MM.1S (cell line): ENCODE results near the gene TEX9.

Source experiments
- DNase-seq: peaks from one replicate; pipeline ENCODE4 v3.0.0-alpha.2; 2015
- H2AFZ ChIP-seq: fragments of 300-600 bp; sonication (generic); 2 replicates; pipeline ENCODE4 v1.6.0; 2016; ENCODE audit warnings: antibody characterized with exemption, low read length
- H3F3A ChIP-seq: fragments of 300-600 bp; sonication (generic); 2 replicates; pipeline ENCODE4 v1.6.1; 2016; ENCODE audit warnings: mild to moderate bottlenecking, antibody characterized with exemption, low read length, moderate library complexity, mixed read lengths; ENCODE audit not compliant: insufficient read depth
- H3K27ac ChIP-seq: fragments of 300-600 bp; sonication (generic); 2 replicates; pipeline ENCODE4 v1.5.1; 2016; ENCODE audit warnings: mild to moderate bottlenecking, low read length
- H3K27me3 ChIP-seq: fragments of 300-600 bp; sonication (generic); replicated peaks from 2 replicates; pipeline ENCODE4 v1.6.0; 2016; ENCODE audit warnings: low read length; ENCODE audit not compliant: insufficient read depth
- H3K36me3 ChIP-seq: fragments of 300-600 bp; sonication (generic); replicated peaks from 2 replicates; pipeline ENCODE4 v1.6.1; 2016; ENCODE audit warnings: mild to moderate bottlenecking, low read length, mixed read lengths; ENCODE audit not compliant: insufficient read depth
- H3K4me1 ChIP-seq: fragments of 300-600 bp; sonication (generic); 2 replicates; pipeline ENCODE4 v1.6.1; 2016; ENCODE audit warnings: low read length, mixed read lengths
- H3K4me2 ChIP-seq: fragments of 300-600 bp; sonication (generic); 2 replicates; pipeline ENCODE4 v1.6.0; 2016; ENCODE audit warnings: low read depth, low read length
- H3K4me3 ChIP-seq: fragments of 300-600 bp; sonication (generic); 2 replicates; pipeline ENCODE4 v1.5.1; 2016; ENCODE audit warnings: low read length, mixed read lengths
- H3K79me2 ChIP-seq: fragments of 300-600 bp; sonication (generic); 2 replicates; pipeline ENCODE4 v1.6.1; 2016; ENCODE audit warnings: mixed run types, low read length, mixed read lengths
- H3K9ac ChIP-seq: fragments of 300-600 bp; sonication (generic); 2 replicates; pipeline ENCODE4 v1.6.1; 2016; ENCODE audit warnings: low read length, mixed read lengths
- H3K9me2 ChIP-seq: fragments of 300-600 bp; sonication (generic); replicated peaks from 2 replicates; pipeline ENCODE4 v1.6.1; 2016; ENCODE audit warnings: mild to moderate bottlenecking, low read length, mixed read lengths; ENCODE audit not compliant: insufficient read depth
- H3K9me3 ChIP-seq: fragments of 300-600 bp; sonication (generic); replicated peaks from 2 replicates; pipeline ENCODE4 v1.6.1; 2016; ENCODE audit warnings: mild to moderate bottlenecking, low read length, mixed read lengths; ENCODE audit not compliant: insufficient read depth
- H4K20me1 ChIP-seq: fragments of 300-600 bp; sonication (generic); 2 replicates; pipeline ENCODE4 v1.6.1; 2016; ENCODE audit warnings: mild to moderate bottlenecking, low read length, moderate library complexity, mixed read lengths; ENCODE audit not compliant: insufficient read depth
- EZH2 ChIP-seq: fragments of 300-600 bp; sonication (generic); optimal IDR thresholded peaks from 2 replicates; pipeline ENCODE3; 2017; ENCODE audit warnings: low read depth, mild to moderate bottlenecking, antibody characterized with exemption, low read length, mixed read lengths
- EZH2phosphoT487 ChIP-seq: fragments of 300-600 bp; sonication (generic); IDR thresholded peaks from 2 replicates; pipeline ENCODE4 v1.6.1; 2018; ENCODE audit warnings: antibody characterized with exemption, low read length
- TF ChIP-seq, protein P1 (sequence below): fragments of 300-600 bp; sonication (generic); IDR thresholded peaks from 2 replicates; pipeline ENCODE4 v1.5.1; 2016; ENCODE audit warnings: antibody characterized with exemption, low read length, mixed read lengths

TEX9 gene

DNA sequence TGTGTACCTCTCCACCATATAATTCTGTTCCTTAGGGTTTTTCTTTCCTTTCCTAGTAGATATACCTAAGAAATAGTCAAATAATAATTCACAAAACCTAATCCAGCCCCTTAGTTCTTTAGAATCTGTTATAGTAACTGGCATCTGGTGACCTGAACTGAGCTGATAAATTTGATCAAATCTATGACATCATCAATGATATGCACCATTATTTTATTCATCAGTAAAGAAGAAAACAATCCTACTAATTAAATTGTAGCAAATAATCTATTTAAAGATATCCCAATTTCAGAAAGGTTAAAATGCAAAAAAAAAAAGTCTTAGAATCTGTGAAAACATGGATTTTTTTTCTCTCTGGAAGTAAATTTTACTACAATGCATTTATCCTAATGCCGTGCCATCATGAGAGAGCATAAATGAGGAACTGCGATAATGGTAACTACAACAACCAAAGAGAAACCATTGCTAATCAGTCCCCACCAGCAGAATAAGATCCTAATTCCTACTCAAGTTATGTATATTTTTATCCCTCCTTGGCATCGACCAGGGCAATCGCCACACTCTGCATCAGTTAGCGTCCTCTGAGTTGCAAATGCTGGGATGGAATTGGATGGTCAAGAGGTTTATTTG, 106.3 kb downstream of the TEX9 start:
- no peak overlapping the region for H3K4me2 ChIP-seq
- H4K20me1 ChIP-seq: 0 out of 2 replicates have a peak, but pooled peaks cover 4% of the 10 kb centered on the region
- H3K9me3 ChIP-seq: no peaks in the 10 kb centered on the region
- H3K27me3 ChIP-seq: no peaks in the 10 kb centered on the region
- no peak overlapping the region for H3K27ac ChIP-seq
- no peak overlapping the region for H2AFZ ChIP-seq
- H3K4me1 ChIP-seq: peaks cover 8% of the 10 kb centered on the region
- TF ChIP-seq EZH2 (no peak), EZH2phosphoT487 (no peak)
- TF ChIP-seq, protein P1, sequence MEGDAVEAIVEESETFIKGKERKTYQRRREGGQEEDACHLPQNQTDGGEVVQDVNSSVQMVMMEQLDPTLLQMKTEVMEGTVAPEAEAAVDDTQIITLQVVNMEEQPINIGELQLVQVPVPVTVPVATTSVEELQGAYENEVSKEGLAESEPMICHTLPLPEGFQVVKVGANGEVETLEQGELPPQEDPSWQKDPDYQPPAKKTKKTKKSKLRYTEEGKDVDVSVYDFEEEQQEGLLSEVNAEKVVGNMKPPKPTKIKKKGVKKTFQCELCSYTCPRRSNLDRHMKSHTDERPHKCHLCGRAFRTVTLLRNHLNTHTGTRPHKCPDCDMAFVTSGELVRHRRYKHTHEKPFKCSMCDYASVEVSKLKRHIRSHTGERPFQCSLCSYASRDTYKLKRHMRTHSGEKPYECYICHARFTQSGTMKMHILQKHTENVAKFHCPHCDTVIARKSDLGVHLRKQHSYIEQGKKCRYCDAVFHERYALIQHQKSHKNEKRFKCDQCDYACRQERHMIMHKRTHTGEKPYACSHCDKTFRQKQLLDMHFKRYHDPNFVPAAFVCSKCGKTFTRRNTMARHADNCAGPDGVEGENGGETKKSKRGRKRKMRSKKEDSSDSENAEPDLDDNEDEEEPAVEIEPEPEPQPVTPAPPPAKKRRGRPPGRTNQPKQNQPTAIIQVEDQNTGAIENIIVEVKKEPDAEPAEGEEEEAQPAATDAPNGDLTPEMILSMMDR: no peak
- H3F3A ChIP-seq: peaks cover 14% of the 10 kb centered on the region; the same call in 1 of the 2 replicates
- H3K36me3 ChIP-seq: no peaks in the 10 kb centered on the region
- DNase-seq: no peak
- no peak overlapping the region for H3K4me3 ChIP-seq
- H3K9ac ChIP-seq: no peak overlapping the region
- no peaks in the 10 kb centered on the region for H3K9me2 ChIP-seq
- no peaks in the 10 kb centered on the region for H3K79me2 ChIP-seq

GRCh38 chr15:56472278-56472677, 107.1 kb downstream of the TEX9 start:
- Histone ChIP-seq H3K9me2 (no peaks in the 10 kb centered on the region), H3K79me2 (no peaks in the 10 kb centered on the region), H3K4me3 (no peak overlapping the region), H4K20me1 (0 out of 2 replicates have a peak, but pooled peaks cover 4% of the 10 kb centered on the region), H3K9me3 (no peaks in the 10 kb centered on the region), H3K9ac (no peak overlapping the region), H3K27me3 (no peaks in the 10 kb centered on the region), H3F3A (peaks cover 14% of the 10 kb centered on the region; the same call in 1 of the 2 replicates), H3K27ac (no peak overlapping the region), H3K36me3 (no peaks in the 10 kb centered on the region), H2AFZ (no peak overlapping the region), H3K4me2 (no peak overlapping the region), H3K4me1 (peaks cover 8% of the 10 kb centered on the region)
- TF ChIP-seq EZH2phosphoT487 (no peak), EZH2 (no peak)
- TF ChIP-seq, protein P1: no peak
- DNase-seq: no peak

- H3K79me2 ChIP-seq: no peaks in the 10 kb centered on the region
- no peak overlapping the region for H3K4me2 ChIP-seq
- no peak overlapping the region for H2AFZ ChIP-seq
- TF ChIP-seq, protein P1: no peak
- no peak for TF ChIP-seq EZH2
- no peak for TF ChIP-seq EZH2phosphoT487
- H3K27ac ChIP-seq: no peak overlapping the region
- H4K20me1 ChIP-seq: 0 out of 2 replicates have a peak, but pooled peaks cover 1% of the 10 kb centered on the region
- H3K4me3 ChIP-seq: no peak overlapping the region
- H3F3A ChIP-seq: peaks cover 9% of the 10 kb centered on the region; the same call in 1 of the 2 replicates
- no peaks in the 10 kb centered on the region for H3K27me3 ChIP-seq
- H3K9me3 ChIP-seq: no peaks in the 10 kb centered on the region
- no peaks in the 10 kb centered on the region for H3K9me2 ChIP-seq
- no peak for DNase-seq
- H3K4me1 ChIP-seq: peaks cover 4% of the 10 kb centered on the region
- no peaks in the 10 kb centered on the region for H3K36me3 ChIP-seq
- H3K9ac ChIP-seq: no peak overlapping the region
These were observed 107.8 kb downstream of the TEX9 start for GRCh38 chr15:56473017-56473416.
